Embryonic facial prominence (tissue), 1 donor: ENCODE data around the gene CNFN.

Experiments used
- DNase-seq: peaks from one replicate; pipeline ENCODE4 v3.0.0-alpha.2; 2016; ENCODE audit errors: extremely low spot score

Gene CNFN

GRCh38 chr19:42389899-42390298 is at the start of gene CNFN:
Gene CNFN (minus strand): TSS chr19:42390297. CDS start chr19:42389037, 1,260 bp downstream.
- DNase-seq: no peak

- no peak for DNase-seq
These were observed 45.9 kb upstream of the CNFN start for GRCh38 chr19:42436006-42436405.

- no peak for DNase-seq
These were observed 45.2 kb upstream of the CNFN start for GRCh38 chr19:42435316-42435715.

- DNase-seq: no peak
These were observed 43.6 kb upstream of the CNFN start for GRCh38 chr19:42433503-42434260.

GRCh38 chr19:42431486-42431885 is 41.4 kb upstream of the CNFN start:
- no peak for DNase-seq

- no peak for DNase-seq
These were observed 38.6 kb upstream of the CNFN start for GRCh38 chr19:42428676-42429075.

GRCh38 chr19:42427313-42427712 is 37.2 kb upstream of the CNFN start, which contains the start of gene LIPE:
Gene LIPE (minus strand): TSS chr19:42427388. CDS start chr19:42427149, 239 bp downstream.
- DNase-seq: no peak

GRCh38 chr19:42426643-42427042 is 36.5 kb upstream of the CNFN start:
- no peak for DNase-seq

GRCh38 chr19:42424712-42425131 is 34.6 kb upstream of the CNFN start:
- no peak for DNase-seq

GRCh38 chr19:42424345-42424707 is 34.2 kb upstream of the CNFN start:
- no peak for DNase-seq

GRCh38 chr19:42423462-42424344 is 33.6 kb upstream of the CNFN start:
- peak; percentile 89 for DNase-seq

- DNase-seq: no peak
These were observed 32.9 kb upstream of the CNFN start for GRCh38 chr19:42422901-42423461.

GRCh38 chr19:42422092-42422900 is 32.2 kb upstream of the CNFN start:
- no peak for DNase-seq

- no peak for DNase-seq
These were observed 31.5 kb upstream of the CNFN start for GRCh38 chr19:42421591-42422031.

GRCh38 chr19:42421101-42421500 is 31.0 kb upstream of the CNFN start:
- DNase-seq: no peak

GRCh38 chr19:42420055-42420544 is 30.0 kb upstream of the CNFN start:
- DNase-seq: no peak

- DNase-seq: no peak
These were observed 29.2 kb upstream of the CNFN start for GRCh38 chr19:42419309-42419708.

- DNase-seq: no peak
These were observed 22.6 kb upstream of the CNFN start for GRCh38 chr19:42412661-42413076.

- DNase-seq: no peak
These were observed 22.1 kb upstream of the CNFN start for GRCh38 chr19:42412227-42412626.

- DNase-seq: no peak
These were observed 21.6 kb upstream of the CNFN start for GRCh38 chr19:42411581-42412178.

- DNase-seq: no peak
These were observed 20.3 kb upstream of the CNFN start for GRCh38 chr19:42410371-42410770.
